GM19372 (cell line): Measurements from ENCODE around the gene NOS3.
"Not testable (repeated sequence)": the region's sequence is repeated elsewhere in the genome, so short reads cannot be mapped to it uniquely, and the experiment has no call there.

Experiments used
- ATAC-seq: cut with Tn5 transposase; IDR thresholded peaks from one replicate; pipeline ENCODE4 v1.9.1; 2021; ENCODE audit warnings: mild to moderate bottlenecking, low read depth, moderate library complexity; ENCODE audit not compliant: unreplicated experiment

The NOS3 gene

DNA sequence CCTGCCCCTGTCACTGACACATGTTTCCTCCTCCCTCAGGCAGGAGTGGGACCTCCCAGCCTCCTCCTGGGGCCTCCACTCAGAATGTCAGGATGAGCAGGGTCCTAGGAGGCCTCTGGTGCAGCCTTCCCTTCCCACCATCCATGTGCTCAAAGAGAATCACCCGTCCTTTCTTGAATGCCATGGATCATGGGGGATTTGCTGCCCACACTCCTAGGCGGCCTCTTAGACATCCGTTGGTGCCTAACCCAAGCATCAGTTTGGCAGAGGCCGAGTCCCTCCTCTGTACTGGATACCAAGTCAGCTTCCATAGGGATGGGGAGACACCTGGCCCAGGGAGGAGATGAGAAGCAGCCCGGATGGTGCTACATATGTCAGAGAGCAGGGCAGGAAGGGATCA is 7.0 kb downstream of the NOS3 start:
- no peak for ATAC-seq

DNA sequence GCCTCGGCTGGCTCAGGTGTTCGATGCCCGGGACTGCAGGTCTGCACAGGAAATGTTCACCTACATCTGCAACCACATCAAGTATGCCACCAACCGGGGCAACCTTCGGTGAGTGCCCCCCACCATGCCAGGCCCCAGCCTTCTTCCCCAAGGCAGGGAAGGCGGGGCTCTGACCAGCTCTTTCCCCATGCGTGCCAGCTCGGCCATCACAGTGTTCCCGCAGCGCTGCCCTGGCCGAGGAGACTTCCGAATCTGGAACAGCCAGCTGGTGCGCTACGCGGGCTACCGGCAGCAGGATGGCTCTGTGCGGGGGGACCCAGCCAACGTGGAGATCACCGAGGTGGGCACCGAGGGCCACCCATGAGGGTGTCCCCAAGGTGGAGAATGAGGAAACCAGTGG is 7.5 kb downstream of the NOS3 start:
- no peak for ATAC-seq

DNA sequence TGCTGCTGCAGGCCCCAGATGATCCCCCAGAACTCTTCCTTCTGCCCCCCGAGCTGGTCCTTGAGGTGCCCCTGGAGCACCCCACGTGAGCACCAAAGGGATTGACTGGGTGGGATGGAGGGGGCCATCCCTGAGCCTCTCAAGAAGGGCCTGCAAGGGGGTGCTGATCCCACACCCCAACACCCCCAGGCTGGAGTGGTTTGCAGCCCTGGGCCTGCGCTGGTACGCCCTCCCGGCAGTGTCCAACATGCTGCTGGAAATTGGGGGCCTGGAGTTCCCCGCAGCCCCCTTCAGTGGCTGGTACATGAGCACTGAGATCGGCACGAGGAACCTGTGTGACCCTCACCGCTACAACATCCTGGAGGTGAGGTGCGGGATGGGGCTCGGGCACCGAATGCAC is 8.2 kb downstream of the NOS3 start:
- ATAC-seq = no peak

DNA sequence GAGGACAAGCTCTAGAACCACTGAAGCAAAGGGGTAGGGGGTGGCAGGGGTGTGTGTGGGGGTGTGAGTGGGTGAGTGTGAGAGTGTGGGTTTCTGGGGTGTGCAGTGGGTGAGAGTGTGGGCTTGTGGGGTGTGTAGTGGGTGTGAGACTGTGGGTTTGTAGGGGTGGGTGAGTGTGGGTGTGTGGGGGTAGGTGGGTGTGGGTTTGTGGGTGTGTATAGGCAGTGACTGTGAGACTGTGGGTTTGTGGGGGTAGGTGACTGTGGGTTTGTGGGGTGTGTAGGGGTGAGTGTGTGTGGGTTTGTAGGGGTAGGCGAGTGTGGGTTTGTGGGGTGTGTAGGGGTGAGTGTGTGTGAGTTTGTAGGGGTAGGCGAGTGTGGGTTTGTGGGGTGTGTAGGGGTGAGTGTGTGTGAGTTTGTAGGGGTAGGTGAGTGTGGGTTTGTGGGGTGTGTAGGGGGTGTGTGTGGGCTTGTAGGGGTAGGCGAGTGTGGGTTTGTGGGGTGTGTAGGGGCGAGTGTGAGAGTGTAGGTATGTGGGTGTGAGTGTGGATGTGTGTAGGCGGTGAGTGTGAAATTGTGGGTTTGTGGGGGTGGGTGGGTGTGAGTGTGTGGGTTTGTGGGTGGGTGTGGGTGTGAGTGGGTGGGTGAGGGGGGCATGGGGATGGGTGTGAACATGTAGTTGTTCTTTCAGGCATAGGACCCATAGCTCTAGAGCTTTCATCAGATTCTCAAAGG is 8.8 kb downstream of the NOS3 start:
- no peak for ATAC-seq

DNA sequence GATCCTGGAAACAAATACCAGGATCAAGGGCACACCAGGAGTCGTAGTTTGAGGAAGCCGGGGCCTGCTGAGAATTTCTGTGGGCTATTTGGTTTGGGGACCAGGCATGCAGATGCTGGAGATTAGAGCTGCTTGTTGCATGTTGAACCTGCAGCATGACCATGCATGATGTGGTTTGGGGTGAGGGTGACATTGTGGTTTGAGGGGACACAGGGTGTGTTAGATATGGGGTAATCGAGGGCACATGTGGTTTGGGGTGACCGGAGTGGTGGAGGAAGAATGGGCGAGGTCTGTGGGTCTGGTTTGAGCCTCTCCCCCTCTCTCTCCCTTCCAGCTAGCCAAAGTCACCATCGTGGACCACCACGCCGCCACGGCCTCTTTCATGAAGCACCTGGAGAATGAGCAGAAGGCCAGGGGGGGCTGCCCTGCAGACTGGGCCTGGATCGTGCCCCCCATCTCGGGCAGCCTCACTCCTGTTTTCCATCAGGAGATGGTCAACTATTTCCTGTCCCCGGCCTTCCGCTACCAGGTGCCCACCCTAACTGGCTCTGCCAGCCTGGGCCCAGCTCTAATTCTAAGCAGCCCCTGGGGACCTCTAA is 10.2 kb downstream of the NOS3 start:
- no peak for ATAC-seq

DNA sequence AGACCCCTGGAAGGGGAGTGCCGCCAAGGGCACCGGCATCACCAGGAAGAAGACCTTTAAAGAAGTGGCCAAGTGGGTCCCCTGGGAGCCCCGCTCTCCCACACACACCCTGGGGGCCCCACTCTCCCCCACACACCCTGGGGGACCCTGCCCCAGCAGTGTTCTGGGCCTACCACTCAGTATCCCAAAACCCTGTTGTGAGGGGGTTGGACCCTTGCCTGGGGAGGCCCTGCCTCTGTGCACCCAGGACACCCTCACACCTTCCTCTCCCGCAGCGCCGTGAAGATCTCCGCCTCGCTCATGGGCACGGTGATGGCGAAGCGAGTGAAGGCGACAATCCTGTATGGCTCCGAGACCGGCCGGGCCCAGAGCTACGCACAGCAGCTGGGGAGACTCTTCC is 10.7 kb downstream of the NOS3 start:
- ATAC-seq = no peak

DNA sequence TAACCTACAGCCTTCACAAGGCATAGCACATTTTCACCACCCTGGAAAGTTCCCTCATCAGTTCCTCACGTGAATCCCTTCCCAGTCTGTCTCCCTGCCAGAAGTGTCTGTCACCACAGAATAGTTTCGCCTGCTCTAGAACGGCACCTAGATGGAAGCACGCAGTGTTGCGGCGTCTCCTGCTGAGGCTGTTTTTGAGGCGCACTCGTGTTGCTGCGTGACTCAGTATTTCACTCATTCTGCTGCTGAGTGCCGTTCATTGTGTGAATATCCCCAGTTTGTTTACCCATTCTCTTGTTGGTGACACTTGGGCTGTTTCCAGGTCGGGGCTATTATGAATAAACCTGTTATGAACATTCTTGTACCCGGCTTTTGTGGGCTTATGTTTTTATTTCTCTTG is 12.8 kb downstream of the NOS3 start:
- ATAC-seq = no peak

DNA sequence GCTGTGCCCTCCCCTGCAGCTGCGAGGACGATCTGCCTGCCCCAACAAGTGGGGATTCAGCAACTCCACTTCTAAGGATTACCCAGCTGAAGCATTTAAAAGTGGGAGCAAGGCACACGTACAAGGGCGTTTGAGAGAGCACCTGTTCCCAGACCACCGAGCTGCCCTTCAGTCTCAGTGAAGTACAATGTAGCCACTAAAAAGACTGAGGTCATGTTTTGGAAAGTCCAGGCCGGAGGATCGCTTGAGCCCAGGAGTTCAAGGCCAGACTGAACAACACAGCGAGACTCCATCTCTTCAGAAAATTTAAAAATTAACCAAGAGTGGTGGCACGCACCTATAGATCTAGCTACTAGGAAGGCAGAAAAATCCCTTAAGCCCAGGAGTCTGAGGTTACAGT is 14.7 kb downstream of the NOS3 start:
- ATAC-seq = no peak

DNA sequence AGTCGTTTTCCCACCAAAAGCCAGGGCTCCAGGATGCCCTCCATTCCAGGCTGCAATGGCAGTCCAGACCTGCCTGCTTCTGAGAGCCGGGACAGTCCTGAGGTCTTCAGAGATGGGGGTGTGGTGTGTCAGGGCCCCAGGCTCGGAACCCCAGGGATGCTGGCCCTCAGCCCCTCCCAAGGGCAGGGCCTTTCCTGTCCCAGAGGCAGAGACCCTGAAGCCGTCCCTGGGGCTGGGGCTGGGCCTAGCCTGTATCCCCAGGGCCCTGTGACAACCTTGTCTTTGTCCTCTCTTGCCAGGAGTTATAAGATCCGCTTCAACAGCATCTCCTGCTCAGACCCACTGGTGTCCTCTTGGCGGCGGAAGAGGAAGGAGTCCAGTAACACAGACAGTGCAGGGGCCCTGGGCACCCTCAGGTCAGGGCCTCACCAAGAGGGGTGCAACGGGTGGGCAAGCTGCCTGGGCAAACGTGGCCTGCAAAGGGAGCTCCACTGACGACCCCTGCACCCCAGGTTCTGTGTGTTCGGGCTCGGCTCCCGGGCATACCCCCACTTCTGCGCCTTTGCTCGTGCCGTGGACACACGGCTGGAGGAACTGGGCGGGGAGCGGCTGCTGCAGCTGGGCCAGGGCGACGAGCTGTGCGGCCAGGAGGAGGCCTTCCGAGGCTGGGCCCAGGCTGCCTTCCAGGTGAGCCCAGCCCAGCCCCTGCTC is 15.9 kb downstream of the NOS3 start:
- no peak for ATAC-seq

DNA sequence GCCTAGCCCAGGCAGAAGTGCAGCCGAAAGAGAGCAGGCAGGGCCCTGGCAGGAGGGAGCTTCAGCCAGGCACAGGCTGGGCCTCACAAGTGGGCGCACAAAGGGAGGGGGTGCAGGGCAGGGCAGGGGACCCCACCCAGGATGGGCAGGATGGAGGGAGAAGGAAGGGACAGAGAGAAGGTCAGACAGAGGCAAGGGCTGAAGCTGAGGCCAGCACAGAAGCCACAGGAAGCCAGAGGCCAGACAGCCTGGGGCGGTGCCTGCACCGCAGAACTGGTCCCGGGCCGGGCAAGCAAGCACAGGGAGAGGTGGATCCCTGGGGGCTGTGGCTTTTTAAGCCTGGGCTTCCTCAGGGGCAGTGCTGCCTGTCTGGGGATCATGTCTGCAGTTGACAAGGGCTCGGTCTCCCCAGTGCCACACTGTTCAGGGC is 16.7 kb downstream of the NOS3 start:
- no peak for ATAC-seq

DNA sequence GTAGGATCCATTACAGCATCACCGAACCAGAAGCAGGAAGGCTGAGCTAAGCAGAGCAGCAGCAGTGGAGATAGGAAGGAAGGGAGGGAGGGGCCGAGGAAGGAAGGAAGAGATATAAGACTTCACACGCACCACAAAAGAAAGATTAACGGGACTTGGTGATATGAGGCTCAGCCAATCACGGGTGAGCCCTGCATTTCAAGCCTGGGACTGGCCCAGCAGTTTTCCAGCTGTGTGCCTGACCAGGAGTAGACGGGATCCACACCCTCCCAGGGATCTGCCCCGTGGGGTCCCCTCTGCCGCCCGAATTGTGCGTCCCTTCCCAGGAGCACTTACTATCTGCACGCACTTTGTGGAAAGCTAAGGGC is 17.3 kb downstream of the NOS3 start:
- ATAC-seq = no peak

DNA sequence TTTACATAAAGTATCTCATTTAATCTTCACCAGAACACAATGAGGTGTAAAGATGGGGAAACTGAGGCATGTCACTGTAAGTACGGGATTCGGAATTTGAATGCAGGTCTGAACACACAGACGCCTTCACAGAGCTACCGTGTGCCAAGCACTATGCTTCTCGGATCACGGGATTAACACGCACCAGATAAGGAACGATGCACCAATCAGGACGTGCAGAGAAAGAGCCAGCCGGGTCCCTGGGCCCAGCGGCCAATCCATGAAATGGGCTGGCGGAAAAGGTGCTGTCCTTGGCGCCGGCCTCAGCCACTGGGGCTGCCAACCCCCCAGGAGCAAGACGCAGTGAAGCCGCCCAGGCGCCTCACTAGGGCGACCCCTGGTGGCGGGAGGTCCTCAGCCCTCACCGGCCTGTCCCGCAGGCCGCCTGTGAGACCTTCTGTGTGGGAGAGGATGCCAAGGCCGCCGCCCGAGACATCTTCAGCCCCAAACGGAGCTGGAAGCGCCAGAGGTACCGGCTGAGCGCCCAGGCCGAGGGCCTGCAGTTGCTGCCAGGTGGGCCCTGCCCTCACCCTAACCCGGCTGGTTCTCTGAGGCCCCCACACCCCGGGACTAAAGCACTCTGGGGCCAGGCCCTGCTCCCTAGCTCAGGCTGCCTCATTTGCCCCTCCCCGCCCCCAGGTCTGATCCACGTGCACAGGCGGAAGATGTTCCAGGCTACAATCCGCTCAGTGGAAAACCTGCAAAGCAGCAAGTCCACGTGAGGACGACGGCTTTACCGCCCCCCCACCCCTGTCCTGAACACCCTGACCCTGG is 17.9 kb downstream of the NOS3 start:
- no peak for ATAC-seq

DNA sequence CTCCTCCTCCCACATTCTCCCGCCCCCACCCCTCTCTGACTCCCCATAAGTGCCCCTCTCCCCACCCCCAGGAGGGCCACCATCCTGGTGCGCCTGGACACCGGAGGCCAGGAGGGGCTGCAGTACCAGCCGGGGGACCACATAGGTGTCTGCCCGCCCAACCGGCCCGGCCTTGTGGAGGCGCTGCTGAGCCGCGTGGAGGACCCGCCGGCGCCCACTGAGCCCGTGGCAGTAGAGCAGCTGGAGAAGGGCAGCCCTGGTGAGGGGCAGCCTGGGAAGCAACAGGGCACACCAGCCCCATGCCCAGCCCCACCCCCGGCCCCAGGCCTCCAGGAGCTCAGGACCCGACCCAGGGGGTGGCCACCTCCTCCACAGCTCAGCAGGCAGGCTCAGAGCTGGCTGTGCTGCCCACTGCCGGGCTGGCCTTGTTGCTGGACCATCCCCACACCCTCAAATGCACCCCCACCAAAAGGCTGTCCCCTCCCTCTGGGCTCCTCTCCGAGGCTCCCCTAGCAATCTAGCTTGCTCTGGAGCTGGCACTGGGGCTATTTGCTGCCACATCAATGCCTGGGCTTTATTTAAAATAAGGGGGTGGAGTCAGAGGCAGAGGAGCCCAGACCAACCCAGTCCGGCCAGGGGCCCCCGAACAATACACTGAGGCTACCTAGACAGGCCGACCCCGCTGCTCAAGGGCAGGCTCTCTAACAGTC is 18.7 kb downstream of the NOS3 start:
- no peak for ATAC-seq

DNA sequence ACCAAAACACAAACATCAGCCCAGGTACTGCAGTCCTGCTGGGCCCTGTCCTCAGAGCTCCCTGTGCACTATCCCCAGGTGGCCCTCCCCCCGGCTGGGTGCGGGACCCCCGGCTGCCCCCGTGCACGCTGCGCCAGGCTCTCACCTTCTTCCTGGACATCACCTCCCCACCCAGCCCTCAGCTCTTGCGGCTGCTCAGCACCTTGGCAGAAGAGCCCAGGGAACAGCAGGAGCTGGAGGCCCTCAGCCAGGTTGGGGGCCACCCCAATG is 19.2 kb downstream of the NOS3 start:
- ATAC-seq = no peak

DNA sequence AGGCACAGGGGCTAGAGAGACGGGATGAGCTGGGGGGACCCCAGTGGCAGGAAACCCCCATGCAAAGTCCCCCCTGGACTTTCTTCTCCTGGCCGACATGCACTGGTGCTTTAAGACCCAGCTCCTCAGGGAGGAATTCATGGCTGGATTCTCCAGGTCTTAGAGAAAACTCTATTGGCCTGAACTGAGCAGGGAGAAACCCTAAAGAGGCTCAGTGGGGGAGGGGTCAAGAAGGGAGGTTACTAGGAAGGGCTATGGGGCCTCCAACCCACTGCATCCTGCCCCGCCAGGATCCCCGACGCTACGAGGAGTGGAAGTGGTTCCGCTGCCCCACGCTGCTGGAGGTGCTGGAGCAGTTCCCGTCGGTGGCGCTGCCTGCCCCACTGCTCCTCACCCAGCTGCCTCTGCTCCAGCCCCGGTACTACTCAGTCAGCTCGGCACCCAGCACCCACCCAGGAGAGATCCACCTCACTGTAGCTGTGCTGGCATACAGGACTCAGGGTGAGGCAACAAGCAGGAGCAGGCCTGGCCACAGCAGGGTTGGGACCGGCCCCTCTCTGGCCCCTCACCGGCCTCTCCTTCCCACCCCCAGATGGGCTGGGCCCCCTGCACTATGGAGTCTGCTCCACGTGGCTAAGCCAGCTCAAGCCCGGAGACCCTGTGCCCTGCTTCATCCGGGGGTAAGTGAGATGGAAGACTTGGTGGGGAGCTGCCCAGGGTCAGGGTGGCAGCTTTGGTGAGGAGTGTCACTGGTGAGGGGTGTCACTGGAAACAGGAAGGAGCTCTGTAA is 19.7 kb downstream of the NOS3 start:
- ATAC-seq = no peak

DNA sequence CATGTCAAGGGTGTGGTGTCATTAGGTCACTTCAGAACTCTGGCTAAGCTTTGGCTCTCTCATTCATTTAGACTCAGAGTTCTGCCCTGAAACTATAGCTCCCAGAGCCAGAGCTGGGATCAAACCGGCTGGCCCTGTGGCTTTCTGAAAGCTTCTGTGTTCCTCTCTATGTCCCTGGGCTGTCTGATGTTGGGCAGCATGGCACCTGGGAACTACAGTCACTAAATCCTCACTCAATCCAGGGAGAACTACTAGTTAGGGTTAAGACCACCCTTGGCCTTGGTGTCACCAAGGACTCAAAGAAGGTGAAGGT is 20.2 kb downstream of the NOS3 start:
- ATAC-seq = no peak

DNA sequence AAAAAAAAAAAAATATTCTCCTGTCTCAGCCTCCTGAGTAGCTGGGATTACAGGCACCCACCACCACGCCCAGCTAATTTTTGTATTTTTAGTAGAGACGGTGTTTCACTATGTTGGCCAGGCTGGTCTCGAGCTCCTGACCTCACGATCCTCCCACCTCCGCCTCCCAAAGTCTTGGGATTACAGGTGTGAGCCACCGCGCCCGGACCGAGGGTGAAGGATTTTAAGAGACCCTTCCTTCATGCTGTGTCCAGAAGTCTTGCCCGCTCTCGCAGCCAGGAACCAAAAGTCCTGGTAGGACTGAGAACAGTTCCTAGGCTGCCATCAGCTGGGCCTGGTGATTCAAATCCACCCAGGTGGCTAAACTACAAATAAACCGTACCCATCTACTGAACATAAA is 20.8 kb downstream of the NOS3 start:
- ATAC-seq = not testable (repeated sequence)

DNA sequence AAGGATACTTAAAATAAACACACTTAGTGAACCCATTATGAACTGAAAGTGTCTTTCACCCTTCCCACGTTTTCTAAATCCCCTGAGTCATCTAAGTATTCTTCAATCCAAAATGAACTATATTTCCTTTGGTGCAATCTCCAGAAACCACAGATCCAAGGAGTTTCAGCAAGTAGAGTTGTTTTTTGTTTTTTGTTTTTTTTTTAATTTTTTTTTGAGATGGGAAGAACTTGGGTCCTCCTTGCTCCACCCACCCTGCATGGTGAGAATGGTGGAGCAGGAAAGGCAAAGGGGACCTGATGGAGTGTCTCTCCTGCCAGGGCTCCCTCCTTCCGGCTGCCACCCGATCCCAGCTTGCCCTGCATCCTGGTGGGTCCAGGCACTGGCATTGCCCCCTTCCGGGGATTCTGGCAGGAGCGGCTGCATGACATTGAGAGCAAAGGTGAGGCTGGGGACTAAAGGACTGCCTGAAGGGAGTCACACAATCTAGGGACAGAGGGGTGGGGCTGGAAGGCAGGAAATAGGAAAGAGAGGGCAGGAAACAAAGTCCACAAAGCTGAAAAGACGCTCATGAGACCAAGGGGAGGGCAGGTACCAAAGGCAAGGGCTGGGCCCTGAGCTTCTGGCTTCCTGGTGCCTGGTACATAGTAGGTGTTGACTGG is 21.3 kb downstream of the NOS3 start:
- ATAC-seq = no peak

DNA sequence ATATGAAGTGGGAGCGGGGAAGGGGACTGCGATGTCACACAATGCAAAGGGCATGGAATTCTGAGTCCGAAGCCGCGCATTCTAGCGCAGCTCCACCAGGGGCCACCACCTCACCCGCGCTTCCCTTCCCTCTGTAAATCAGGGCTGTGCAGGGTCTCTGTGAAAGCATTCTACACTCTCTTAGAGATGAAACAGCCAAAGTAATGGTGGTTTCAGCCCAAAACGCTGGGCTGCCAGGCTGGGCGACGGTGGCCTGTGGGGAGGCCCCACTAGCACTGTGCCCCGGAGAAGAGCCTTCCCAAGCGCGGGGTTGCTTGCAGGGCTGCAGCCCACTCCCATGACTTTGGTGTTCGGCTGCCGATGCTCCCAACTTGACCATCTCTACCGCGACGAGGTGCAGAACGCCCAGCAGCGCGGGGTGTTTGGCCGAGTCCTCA is 22.1 kb downstream of the NOS3 start:
- ATAC-seq = no peak

DNA sequence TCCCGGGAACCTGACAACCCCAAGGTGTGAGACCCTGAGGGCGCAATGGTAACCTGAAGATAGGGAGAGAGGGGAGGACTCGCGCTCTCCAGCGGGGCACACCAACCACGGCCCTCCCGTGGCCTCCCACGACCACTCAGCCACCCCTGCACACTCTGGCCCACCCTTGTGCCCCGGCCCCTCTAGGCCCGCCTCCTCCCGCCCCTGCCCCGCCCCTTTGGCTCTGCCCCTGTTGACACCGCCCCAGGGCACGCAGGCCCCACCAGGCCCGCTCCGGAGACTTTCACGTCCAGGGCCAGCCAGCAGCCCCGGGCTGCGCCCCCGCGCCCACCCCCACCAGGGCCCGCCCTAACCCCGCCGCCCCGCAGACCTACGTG is 22.5 kb downstream of the NOS3 start:
- ATAC-seq = no peak
